Stimulated activated CD8-positive, alpha-beta memory T cell treated with anti-CD3 and anti-CD28 coated beads, Interleukin-12 subunit alpha, Interleukin-12 subunit beta, amount 100 ng/mL, for 4 hours (primary cell): ENCODE data around the gene NRP1.

ENCODE experiments used
- DNase-seq: peaks from one replicate; pipeline ENCODE4 v3.0.0-alpha.2; 2020; ENCODE audit warnings: low read depth

NRP1 gene

DNA sequence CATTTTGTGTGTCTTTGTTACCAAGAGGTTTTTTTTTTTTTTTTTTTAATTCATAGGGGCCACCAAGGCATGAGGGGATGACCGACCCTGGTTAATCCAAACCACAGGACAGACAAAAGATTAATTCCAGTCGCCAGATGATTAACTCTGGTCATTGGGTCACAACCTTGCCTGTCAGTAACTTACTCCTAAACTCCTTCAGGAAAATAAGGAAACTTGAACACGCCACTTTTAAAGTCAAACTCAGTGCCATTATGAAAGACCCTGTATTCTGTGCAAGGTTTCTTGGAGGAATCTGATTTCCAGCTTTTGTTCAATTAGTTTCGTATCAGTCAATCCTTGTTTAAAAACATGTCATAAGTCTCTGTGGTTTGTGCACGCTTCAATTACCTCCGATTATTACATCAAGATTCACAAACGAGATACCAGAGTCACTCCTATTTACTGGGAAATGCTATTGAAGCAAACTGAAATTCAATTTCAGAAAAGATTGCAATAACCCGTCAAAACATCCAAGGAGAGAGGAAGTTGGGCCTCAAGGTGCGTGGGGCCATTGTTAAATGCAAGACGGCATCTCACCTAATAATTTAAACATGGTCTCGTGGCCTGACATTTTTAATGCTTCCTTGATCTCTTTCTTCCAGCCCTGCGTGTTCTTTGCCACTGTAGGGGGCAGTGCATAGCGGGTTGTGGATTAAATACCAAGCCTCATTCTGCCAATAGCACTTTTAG lies 44.0 kb downstream of the NRP1 start:
- no peak for DNase-seq

DNA sequence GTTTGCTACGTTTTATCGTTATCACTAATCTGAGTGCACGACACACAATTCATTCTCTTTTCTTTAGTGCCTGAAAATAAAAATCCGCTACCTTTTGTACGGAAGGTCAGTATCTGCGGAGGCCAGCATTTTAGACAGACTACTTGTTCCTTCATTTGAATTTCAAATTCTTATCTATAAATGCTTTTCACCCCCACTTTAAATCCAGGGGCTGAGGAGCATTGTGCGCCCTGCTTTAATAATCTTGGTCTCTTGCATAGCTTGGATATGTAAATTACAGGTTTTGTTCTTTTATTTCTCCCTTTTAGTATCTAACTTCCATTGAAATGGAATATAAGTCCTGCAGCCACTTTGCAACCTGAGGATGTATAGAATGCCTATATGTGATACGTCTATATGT lies 44.7 kb downstream of the NRP1 start:
- no peak for DNase-seq

DNA sequence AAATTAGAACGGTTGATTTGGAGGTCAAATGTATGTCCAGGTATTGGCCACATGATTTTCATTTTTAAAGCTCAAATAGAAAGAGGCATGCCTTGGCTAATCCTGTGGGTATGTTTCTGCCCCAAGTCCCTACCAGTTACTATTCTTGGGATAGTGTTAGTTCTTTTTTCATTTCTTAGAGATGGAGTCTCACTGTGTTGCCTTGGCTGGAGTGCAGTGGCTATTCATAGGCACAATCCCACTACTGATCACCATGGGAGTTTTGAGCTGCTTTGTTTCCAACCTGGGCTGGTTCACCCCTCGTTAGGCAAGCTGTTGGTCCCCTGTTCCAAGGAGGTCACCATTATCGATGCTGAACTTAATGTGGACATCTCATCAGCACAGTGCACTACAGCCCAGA lies 46.3 kb downstream of the NRP1 start:
- no peak for DNase-seq

DNA sequence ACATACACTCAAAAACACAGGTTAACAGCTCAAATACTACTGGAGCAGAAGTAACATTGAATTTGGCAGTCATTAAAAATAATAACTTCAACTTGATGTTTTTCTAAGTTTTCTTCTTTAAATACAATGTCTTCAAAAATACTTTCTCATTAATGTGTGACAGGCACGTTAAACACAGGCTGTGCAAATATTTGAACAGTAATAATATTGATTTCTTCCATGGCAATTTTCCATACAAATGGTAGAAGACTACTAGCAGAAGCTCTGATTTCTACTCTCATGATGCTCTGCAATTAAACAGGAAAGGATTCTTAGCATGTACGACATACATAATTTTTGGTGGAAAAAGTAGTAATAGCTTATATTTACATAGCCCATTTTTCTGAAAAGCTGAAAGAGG lies 47.4 kb downstream of the NRP1 start:
- no peak for DNase-seq

DNA sequence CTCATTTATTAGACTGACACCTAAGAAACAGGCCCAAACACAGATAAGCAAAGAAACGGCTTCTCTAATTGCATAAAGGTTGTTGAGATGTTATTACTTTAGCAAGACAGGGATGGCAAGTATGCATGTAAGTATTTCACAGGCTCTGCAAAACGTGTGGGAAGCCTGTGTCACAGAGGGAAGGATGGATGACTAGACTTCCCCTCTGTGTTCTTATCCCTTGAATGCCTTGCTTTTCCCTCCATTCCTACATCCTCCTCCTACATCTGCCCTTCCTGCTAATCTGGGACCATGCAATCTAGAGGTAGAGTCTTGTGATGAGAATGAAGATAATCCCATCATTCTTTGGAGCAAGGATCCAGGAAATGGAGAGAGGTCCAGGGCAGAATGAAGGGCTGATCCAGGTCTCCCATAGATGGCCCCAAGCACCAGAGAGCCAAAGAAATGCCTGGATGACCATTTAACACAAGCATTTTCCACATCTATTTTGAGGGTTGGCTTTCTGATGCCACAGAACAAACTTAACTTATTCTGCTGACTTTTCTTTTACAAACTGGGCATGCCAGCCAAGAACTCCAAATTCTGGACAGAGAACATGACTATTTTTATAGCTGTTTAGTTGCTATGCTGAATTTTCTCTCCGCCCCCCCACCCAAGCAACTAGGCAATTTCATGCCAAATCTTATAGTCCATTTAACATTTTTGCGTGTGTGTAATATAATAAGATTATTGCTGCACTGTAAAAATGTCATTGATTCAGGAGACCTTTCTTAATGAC lies 48.1 kb downstream of the NRP1 start:
- no peak for DNase-seq

DNA sequence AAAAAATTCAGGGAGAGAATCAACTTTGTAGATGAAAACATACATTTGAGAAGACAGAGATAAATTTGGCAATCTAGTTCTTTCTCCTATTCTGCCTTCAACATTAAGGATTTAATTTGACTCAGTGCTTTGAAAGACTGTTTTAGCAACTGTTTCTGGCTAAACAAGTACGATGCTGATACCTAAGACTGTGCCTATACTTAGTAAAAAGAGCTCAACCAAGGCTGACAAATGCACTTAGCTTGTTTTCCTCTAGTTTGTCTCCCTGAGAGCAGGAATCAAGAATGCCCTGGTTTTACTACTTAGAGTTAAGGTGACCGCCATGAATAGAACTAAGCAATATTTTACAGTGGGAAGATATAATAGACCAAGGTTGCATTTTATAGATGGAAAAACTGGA lies 49.5 kb downstream of the NRP1 start:
- DNase-seq: no peak

DNA sequence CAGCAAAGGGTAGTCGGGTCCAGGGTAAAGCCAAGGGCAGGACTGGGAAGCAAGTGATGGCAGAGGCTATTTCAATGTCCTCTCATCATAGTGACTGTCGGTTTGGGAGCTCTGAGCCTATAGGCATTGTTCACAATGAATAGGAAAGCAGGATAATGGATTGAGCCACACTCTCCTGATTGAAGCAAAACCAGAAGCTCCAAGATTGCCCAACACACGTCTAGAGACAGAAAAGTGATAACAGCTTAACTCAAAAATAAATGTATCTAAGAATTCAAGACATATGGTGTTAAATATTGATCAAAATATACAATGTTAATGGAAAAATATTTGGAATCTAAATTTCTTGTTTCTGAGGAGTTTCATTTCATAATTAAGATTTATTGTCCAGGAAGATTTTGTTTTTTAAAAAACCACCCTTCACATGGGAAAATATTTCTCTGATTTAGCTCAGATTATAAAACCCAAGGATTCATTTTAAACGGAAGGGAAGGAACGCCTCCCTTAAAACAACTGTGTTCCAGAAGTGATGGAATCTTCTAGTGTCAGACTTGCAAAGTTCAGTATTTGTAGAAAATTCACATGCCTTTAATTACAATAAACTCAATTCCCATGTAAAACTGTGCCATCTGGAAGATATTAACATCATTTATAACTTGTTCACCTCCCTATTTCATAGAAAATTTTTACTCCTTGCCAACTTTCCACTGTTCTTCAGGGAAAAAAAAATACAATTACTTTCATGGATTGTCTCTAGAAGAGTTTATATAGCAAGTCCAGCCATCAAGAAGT lies 54.5 kb downstream of the NRP1 start:
- no peak for DNase-seq

DNA sequence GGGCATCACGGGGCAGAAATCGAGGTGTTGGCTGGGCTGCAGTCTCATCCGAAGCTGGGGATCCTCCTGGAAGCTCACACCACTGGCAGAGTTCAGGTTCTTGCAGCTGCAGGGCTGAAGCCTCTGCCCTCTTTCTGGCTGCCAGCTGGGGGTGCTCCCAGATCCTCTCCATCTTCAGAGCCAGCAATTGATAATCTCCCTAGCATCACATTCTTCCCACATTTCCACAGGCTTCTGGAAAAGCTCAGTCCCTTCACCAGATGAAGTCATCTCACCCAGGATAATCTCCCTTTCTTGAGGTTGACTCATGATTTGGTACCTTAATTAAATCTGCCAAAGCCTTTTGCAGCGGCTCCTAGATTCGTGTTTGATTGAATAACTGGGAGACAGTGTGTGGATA lies 55.2 kb downstream of the NRP1 start:
- no peak for DNase-seq

DNA sequence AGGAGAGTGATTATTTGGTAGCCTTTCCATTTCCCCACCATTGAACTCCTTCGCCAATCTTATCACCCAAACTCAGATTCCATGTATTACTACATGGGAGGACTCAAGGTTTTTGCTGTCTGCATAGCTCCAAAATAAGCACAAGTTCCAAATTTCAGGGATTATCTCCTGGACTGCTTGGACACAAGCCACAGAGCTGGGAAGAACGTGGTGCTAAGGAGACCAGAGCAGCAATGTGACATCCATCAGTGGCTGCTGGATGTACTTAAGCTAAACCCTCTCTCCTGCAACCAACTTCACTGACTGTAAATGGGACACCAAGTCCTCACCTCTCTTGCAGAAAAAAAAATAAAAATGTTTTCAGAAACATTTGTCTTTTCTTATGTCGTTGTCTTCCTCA lies 56.3 kb downstream of the NRP1 start:
- DNase-seq: no peak

DNA sequence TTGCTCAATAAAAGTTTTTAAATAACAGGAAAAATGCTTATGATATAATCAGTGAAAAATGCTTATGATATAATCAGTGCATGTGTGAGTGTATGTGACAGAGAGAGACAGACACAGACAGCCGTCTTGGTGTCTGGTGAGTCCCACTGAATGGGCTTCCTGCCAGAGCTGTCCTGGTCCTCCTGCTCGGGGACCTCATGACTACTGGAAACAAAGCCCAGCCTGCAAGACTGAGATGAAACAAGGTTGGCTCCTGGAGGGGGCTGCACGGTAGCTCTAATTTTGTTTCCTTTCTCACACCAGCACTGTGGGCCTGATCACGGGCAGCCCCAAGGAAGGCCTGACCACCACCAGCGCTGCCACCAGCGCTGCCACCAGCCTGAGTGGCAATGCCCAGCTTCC lies 57.3 kb downstream of the NRP1 start:
- DNase-seq: no peak

DNA sequence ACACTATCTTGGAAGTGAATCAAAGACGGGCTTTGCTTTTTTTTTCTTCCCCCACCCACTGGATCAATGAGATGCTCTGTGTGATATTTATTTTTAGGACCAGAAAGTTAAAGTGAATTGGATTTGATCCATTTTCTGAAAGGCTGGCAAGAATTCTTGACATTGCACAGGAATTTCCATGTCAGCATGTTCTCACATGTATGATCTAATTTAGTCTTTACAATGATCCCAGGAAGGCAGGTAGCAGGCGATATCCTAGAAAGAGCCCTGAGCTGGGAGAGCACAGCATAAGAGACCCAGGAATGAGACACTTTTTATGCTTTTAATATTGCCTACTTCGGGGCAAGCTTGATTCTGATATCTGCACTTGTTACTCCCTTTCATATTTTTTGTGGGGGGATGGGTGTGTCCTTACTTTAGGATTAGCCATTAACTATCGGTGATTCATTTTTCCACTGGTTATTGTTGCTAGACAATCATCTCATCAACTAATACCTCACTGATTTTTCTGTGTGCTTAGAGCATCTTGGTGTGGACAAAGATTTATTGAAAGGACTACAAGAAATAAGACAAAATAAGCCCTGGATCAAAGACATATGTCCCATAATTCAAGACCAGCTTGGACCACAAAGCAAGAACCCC lies 58.1 kb downstream of the NRP1 start:
- DNase-seq: no peak

DNA sequence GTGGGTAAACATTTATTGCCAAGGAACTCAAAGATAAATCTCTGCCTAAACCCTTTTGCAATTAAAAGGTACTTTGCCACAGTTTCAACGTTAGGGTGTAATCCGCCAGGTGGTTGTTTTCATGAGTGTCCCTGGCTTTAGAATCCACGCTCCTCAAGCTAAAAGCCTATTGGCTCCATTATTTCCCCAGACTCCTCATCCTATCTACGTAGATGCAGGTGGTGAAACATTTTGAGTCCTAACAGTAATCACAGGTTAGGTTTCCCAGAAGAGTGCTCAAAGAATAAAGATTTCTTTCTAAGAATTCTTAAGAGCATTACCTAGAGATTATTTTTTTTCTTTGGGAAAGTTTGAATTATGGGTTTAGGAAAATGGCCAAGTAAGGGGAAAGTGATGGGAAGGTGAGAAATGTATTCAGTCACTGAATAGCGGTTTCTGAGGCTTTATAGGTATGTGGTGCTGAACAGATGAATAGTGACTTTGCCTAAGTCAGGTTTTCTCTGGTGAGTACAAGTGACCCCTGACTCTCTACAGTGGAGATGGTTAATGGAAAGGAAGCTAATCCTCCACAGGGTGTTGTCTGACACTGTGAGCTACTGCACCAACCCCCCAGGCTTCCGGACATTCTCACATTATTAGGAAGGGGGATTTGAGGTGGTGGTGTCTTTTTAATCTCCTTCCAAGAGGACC lies 60.2 kb downstream of the NRP1 start:
- no peak for DNase-seq

DNA sequence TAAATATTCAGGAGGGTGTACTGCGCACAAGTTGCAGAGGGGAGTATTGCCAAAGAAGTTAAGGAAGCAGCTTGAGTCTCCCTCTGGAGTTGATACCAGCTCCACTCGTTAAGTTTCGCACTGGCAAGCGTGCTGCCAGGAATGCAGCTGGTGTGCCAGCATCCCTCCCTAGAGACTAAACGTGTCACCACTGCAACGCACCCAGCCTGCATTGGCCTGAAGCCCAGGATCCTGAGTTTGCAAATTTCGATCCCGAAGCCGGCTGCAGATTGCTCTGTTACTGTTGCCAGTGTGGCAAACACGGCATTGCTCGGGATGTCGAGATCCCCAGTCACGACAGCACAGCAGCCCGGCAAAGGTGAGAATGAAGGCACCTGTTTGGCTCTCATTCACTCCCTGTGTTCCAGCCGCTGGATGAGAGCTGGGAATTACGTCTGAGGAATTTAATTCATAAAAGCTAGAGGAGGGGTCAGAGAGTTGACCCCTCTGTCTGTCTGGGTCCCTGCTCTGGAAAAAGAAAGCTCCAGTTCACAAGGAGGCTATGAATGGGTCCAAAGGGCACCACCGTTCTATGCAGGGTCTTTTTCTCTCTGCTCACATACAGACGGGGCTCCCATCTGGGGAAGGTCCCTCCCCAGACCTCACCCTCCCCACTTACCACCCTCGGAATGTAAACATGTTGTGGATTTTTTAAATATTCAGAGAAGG lies 61.0 kb downstream of the NRP1 start:
- DNase-seq: no peak

DNA sequence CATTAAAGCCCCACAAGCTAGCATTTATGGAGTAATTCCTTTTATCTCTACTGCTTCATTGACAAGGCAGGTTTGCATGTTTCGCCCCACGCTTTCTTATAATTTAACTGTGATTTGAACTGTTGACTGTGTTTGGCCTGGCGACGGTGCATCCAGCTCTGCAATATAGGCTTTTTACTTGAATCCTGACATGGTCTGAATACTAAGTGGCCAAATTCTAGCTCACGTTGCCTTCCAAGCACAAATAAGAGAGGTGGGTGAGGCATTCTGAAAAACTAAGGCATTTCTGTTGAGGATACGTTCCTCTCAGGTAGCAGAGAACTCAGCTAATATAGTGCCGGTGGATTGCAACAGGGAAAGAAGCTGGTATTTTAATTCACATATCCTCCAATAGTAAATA lies 61.8 kb downstream of the NRP1 start:
- DNase-seq: no peak

DNA sequence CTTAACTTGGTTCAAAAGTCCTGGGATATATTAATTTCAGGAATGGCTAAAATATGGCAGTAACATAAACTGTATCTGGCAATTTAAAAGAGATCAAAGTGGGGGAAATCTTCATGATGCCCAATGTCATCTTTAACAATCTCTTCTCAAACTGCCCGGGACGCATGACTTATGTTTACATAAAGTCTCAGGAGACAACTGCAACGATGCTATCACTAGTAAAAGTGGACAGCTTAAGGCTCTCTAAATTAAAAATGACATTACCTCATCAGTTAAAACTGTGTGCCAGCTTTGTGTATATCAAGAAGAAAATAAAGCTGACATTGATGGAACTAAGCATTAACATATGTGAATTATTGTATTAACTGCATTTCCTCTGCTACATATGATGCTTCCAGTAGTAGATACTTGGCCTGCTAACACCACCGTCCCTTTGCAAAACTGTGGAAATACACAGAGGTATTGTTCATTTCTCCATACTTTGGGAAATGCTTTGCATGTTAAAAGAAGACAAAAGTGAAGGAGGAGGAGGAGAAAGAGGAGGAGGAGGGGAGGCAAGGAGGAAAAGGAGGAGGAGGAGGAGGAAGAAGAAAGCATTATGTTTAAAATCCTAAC lies 62.4 kb downstream of the NRP1 start:
- no peak for DNase-seq

DNA sequence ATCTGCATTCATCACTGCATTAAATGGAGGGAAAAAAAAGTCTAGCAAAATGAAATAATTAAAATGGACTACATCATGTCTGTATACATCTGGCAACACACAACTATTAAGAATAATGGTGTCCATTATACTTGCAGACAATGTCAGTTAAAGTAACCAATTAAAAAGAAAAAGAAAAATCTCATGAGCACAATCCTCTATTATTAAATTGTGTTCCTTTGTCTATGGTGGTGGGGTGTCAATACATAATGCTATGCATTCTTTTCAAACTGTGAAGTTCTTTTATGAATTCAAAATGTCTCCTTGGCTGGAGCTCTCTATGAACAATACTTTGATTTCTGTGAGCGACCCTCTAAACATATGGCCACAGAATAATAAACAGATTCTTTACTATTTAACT lies 63.5 kb downstream of the NRP1 start:
- no peak for DNase-seq

DNA sequence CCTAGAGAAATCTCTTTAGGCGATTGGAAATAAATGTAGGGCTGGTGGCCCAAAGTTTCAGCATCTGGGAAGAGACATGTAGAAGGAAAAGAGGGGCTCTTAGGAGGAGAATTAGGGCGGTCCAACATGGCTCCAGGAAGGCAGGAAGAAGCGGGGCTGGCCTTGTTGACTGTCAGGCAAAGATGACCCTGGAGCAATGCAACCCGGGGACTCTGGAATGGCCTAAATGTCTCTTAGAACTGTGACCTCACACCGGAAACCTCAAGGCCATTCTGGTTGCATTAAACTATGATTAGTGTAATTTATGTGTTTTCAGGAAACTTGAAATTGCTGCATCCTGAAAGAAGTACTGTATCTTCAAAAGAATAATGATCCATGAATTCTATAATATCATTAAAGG lies 66.8 kb downstream of the NRP1 start:
- DNase-seq: no peak

DNA sequence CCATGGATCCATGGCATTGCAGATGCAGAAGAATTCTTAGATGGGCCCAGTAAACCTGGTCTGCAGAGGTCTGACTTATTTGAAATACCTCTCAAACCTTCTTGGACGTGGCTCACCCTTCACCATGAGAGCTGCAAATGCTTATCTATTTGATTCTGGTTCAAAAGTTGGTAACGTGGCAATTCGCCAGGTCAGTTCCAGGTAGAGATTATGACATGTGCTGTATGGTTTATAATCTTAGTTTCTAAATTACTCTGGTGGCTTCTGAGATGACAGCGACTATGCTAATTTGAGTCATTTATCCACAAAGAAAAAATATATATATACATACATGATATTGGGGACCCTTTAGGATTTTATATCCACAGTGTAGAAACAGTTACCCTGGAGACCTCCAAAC lies 68.8 kb downstream of the NRP1 start:
- DNase-seq: no peak

DNA sequence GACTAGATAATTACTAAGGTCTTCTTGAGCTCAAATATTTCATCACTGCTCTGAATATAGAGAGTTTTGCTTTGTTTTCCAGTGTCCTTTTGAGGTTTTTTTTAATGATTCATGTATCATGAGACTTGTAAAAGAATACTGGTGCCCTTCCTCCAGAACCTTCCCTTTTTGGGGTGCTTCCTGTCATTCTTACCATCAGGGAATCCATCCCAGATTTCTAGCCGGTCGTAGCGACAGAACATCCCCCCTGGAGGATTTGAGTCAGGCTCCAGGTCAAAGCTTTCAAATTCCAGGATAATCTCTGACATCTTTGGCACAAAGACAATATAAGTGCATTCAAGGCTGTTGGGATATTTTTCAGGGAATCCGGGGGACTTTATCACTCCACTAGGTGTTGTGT lies 71.0 kb downstream of the NRP1 start:
- no peak for DNase-seq

DNA sequence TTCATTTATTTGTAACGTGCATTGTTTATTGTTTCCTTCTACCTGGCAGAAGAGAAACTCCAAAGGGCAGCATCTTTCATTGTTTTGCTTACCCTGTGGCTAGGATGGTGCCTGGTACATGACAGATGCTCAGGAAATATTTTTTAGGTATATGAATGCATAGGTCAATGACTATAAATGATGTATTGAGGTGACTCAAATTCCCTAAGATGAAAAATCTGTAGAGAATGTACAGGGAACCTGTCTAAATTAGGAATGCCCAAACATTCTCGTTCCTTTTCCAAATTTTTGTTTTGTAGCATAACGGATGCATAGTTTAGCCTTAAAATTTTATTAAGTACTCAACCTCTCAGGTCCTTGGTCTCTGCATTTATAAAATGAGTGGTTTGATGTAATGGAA lies 71.6 kb downstream of the NRP1 start:
- no peak for DNase-seq
